GM19328 (cell line): Measurements from ENCODE around the gene DACH2.
A peak's percentile ranks its signal among the peaks of the same experiment; 100 is the strongest.
"Not testable (repeated sequence)": the region's sequence is repeated elsewhere in the genome, so short reads cannot be mapped to it uniquely, and the experiment has no call there.

Source experiments
- ATAC-seq: cut with Tn5 transposase; IDR thresholded peaks from one replicate; pipeline ENCODE4 v1.9.1; 2021; ENCODE audit warnings: mild to moderate bottlenecking, moderate library complexity; ENCODE audit not compliant: unreplicated experiment

Gene DACH2

GRCh38 chrX:86148024-86148511 is at the start of gene DACH2:
Gene DACH2, plus strand, starts transcription at chrX:86148451.
- ATAC-seq, result peak; percentile 94

DNA sequence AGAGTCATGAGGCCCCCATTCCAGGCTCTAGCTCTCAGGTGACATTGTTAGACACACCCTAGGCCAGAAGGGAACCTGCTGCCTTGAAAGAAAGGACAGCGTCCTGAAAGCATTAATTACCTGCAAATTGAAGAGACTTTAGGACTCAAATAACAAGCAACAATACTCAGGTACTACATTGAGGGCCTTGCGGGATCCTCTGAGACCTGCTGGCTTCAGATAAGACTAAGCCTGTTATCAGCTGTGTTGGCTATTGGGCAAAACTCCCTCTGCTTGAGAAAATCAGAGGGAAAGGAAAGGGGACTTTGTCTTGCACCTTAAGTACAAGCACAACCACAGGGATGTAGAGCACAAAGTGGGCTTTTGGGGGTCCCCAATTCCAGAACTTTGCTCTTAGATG is 45.9 kb upstream of the DACH2 start:
- ATAC-seq, result no peak

DNA sequence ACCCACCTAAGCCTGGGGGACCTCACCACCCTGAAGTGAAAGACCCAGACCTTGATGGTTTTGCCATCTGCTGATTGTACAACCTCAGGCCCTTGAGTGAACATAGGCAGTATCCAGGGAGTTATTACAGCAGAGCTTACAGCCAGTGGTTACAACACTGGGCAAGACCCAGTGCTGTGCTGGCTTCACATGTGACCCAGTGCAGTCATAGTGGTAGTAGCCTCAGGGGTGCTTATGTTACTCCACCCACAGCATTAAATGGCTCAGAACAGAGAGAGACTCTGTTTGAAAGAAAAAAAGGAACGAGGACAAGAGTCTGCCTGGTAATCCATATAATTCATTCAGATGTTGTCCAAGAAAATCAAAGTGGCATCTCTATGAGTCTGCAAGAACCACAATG is 45.2 kb upstream of the DACH2 start:
- no peak for ATAC-seq

DNA sequence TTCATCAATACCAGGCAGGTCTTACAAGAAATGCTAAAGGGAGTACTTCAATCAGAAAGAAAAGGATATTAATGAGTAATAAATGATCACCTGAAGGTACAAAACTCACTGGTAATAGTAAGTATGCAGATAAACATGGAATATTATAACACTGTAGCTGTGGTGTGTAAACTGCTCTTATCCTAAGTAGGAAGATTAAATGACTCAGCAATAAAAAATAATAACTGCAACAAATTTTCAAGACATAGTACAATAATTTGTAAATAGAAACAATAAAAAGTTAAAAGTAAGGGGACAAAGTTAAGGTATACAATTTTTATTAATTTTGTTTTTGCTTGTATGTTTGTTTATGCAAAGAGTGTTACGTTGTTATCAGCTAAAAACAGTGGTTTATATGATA is 43.7 kb upstream of the DACH2 start:
- ATAC-seq, result no peak

DNA sequence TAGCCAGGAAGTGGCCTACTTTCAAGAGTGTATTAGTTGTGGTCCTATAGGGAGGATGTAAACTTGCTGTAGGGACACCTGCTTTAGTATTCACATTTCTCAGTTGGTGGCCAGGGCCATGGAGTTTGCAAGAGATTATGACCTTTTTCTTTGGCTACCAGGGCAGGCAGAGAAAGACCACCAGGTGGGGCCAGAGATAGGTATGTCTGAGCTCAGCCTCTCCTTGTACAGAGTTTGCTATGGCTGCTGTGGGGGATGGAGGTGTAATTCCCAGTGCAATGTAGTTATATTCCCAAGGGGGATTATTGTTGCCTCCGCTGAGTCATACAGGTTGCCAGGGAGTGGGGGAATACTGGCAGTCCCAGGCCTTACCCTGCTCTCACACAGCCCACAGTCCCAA is 26.3 kb upstream of the DACH2 start:
- no peak for ATAC-seq

GRCh38 chrX:86133761-86134160 is 14.5 kb upstream of the DACH2 start:
- ATAC-seq, result no peak

DNA sequence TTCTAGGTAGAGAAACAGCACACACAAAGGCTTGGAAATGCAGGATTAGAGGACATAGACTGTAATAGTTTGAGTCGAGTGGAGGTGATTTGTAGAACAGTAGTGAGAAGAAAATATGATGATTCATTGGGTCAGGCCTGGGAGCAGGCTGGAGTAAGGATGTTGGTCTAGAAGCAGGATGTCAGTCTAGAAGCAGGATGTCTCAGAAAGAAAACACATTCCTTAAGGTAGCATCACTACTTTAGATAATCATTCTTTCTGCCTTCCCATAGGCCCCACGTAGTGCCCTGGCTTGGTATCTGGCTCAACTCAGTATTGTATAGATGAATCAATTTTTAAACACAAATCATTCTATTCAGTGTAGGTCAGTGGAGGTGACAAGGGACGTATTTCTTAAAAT is 11.2 kb upstream of the DACH2 start:
- ATAC-seq, result no peak

DNA sequence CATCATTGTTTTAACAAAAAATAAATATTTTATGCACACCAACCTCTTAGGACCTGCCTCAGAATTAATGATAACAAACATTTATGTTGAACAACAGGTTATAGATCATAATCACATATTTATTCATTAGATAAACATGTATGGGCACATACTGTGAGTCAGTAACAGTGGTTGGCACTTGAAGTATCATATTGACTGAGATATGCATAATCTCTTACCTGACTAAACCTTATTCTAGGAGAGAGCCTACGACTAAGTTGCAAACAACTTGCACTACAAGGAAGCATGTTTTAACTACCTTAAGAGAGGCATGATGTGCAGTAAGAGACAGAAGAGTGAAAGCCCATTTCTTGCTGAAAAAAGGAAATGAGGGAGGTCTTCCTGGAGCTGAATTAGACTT is 6.5 kb upstream of the DACH2 start:
- no peak for ATAC-seq

GRCh38 chrX:86146102-86146501 is 2.1 kb upstream of the DACH2 start:
- ATAC-seq, result no peak

DNA sequence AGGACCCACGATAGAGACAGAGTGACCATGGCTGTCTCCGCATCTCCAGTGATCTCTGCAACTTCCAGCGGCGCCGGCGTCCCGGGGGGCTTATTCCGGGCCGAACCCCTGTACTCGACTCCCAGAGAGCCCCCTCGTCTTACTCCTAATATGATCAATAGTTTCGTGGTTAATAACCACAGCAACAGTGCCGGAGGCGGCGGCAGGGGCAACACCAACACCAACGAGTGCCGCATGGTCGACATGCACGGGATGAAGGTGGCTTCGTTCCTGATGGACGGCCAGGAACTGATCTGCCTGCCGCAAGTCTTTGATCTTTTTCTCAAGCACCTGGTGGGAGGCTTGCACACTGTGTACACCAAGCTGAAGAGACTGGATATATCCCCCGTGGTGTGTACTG is 343 bp downstream of the DACH2 start:
- no peak for ATAC-seq

DNA sequence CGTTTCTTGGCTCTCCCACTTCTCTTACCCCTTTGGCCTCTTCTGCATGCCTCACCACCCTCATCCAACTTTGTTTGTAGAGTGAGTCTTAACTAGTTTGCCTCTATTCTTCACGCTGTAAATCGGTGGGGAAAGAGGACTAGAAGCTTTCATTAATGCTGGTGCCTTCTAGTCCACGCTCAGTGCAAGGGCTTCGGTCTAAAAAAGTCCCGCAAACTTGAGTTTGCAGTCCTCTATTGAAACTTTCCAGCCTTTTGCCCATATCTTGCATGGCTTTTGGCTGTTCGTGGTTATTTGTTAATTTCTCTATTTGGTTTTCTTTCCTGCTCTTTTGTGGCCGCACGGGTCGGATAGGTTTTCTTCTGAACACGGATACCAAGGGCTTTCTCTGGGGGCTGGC is 868 bp downstream of the DACH2 start:
- ATAC-seq, result no peak

GRCh38 chrX:86154553-86154952 is 6.3 kb downstream of the DACH2 start:
- ATAC-seq, result no peak

- ATAC-seq, result no peak
These were observed 23.1 kb downstream of the DACH2 start for GRCh38 chrX:86171366-86171765.

- ATAC-seq, result no peak
These were observed 30.7 kb downstream of the DACH2 start for GRCh38 chrX:86178906-86179305.

DNA sequence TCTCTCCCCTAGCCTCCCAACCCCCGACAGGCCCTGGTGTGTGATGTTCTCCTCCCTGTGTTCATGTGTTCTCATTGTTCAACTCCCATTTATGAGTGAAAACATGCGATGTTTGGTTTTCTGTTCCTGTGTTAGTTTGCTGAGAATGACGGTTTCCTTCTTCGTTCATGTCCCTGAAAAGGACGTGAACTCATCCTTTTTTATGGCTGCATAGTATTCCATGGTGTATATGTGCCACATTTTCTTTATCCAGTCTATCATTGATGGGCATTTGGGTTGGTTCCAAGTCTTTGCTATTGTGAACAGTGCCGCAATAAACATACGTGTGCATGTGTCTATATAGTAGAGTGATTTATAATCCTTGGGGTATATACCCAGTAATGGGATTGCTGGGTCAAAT is 33.1 kb downstream of the DACH2 start:
- ATAC-seq, result not testable (repeated sequence)

- no peak for ATAC-seq
These were observed 44.6 kb downstream of the DACH2 start for GRCh38 chrX:86192827-86193226.

GRCh38 chrX:86194758-86195157 is 46.5 kb downstream of the DACH2 start:
- no peak for ATAC-seq

DNA sequence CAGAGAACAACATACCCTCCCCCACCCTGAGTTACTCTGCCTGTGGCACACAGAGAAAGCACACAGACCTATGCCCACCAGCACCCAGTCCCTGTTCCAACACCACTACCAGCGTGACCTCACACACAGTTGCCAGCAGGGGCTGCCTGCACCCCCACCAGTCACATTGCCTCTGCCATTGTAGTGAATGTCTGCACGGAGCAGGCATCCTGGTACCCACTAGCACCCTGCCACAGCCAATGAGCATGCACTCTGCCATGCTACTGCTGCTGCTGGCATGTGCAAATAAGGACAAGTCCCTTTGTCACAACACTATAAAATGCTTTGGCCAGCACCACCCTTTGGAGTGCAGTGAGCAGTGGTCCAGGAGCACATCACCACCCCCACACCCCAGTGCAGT is 47.1 kb downstream of the DACH2 start:
- no peak for ATAC-seq

- no peak for ATAC-seq
These were observed 49.6 kb downstream of the DACH2 start for GRCh38 chrX:86197815-86198214.

DNA sequence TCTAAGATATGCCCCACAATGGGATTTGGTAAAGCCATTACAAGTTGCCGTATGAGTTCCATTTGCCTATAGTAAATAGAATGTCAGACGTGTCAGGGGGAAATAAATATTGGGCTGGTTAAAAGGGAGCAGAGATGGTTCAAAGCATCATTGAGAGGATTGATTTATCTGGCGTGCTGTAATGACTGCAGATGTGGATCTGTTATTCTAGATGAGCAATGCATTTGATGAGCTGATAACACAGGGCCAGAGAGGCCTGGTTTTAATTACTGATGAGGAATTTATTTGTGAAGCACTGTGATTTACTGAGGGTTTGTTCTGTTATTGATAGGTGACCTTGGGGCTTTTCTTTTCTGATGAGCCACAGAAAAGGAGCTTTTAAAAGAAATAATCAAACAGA is 62.5 kb downstream of the DACH2 start:
- no peak for ATAC-seq

DNA sequence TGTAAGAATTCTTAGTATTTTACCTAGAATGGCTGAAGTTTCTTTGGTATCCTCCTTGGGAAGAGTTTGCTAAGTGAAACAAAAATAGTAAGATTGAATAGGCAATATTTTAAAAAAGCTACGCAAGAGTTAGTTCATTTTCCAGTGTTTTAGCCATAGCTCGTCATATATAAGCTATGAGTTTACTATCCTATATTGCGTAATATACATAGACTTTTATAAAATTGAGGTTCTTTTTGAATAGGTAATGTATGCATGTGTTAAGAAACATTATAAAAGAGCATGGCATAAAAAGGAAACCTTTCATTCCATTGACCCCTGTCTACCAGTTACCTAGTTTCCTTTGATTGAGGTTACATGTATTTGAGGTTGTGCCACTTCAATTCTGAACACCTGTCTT is 67.0 kb downstream of the DACH2 start:
- ATAC-seq, result no peak

- ATAC-seq, result no peak
These were observed 89.2 kb downstream of the DACH2 start for GRCh38 chrX:86237482-86237881.

DNA sequence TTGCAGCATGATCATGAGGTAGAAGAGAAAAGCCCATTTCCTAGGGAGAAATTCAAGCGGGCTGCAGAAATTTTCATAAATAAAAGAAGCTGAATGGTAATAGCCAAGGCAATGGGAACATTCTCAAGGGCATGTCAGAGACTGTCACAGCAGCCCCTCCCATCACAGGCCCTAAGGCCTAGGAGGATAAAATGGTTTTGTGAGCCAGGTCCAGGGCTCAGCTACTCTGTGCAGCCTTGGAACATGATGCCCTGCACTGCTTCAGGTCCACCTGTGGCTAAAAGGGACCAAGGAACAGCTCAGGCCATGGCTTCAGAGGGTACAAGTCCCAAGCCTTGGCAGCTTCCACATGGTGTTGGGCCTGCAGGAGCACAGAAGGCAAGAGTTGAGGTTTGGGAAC is 93.3 kb downstream of the DACH2 start:
- no peak for ATAC-seq

- no peak for ATAC-seq
These were observed 115.3 kb downstream of the DACH2 start for GRCh38 chrX:86263526-86263925.
